HepG2 (cell line): ENCODE results near the gene MSX2.

Experiments
- CEBPB ChIP-seq: IDR thresholded peaks from 2 replicates; pipeline ENCODE4 v1.6.1; 2011; ENCODE audit warnings: low read depth, low read length, improper control_type of control experiment, borderline replicate concordance
- EP300 ChIP-seq, 3 experiments: sonication (generic) in 1 of 3; formaldehyde crosslinking in 1 of 3; IDR thresholded peaks; 2 replicates each; pipeline versions ENCODE4 v1.5.1 to v1.6.1; 2011 to 2020; ENCODE audit warnings: low read depth in 2 of 3, low read length in 2 of 3, borderline replicate concordance in 1 of 3, improper control_type of control experiment in 1 of 3, mild to moderate bottlenecking in 1 of 3, missing genetic modification reagents in 1 of 3, moderate library complexity in 1 of 3
- EZH2 ChIP-seq: conservative IDR thresholded peaks from 2 replicates; pipeline ENCODE4 v1.6.1; 2012; ENCODE audit warnings: mild to moderate bottlenecking, low read depth, low read length, moderate library complexity
- HBP1 ChIP-seq: IDR thresholded peaks from 2 replicates; pipeline ENCODE4 v1.6.1; 2016; ENCODE audit warnings: low read depth, control low read depth
- MTA1 ChIP-seq: sonication (generic); formaldehyde crosslinking; IDR thresholded peaks from 2 replicates; pipeline ENCODE4 v1.4.0; 2020; ENCODE audit warnings: missing genetic modification reagents, mild to moderate bottlenecking, borderline replicate concordance
- NFIC ChIP-seq: IDR thresholded peaks from 2 replicates; pipeline ENCODE4 v1.6.1; 2012; ENCODE audit warnings: mild to moderate bottlenecking, low read length, inconsistent platforms
- TP53 ChIP-seq: sonication (generic); formaldehyde crosslinking; conservative IDR thresholded peaks from 2 replicates; pipeline ENCODE4 v1.4.0; 2020; ENCODE audit warnings: missing genetic modification reagents

DNA sequence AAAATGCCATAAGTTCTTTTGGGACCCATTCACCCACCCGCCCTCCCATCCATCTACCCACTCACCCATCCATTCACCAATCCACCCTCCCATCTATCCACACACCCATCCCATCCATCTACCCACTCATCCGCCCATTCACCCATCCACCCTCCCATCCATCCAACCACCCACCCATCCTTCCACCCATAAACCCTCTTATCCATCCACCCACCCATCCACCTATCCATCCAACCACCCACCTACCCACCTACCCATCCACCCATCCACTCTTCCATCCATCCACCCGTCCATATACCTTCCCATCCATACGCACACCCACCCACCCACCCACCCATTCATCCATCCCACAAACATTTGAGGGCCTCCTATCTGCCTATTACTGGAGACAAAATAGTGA lies 43.3 kb downstream of the MSX2 start:
- TF ChIP-seq HBP1, result no peak
- no peak for TF ChIP-seq NFIC
- TF ChIP-seq EZH2, result no peak
- TF ChIP-seq MTA1, result no peak
- TF ChIP-seq EP300 (IDR thresholded peaks at IDR 0.05; ENCODE audit: low read depth in 2 of 2, low read length in 2 of 2), result no peak
- TF ChIP-seq EP300 (CRISPR knock-in tag; IDR thresholded peaks at IDR 0.05; ENCODE audit: borderline replicate concordance), result no peak
- no peak for TF ChIP-seq TP53 (CRISPR knock-in tag)
- no peak for TF ChIP-seq CEBPB
